Calu3 (cell line): Measurements from ENCODE around the gene RDH14. TPM values are rescaled to one million over a fixed set of nuclear protein-coding genes. Genes with fewer than 3 reads are reported as not detected.

Source experiments
- BruUV-seq: library from RNA; stranded (reverse); fragments of 400-500 nt; replicated peaks from 2 replicates; lab custom pipeline; 2021; lab: Mats Ljungman, UMichigan
- CTCF ChIA-PET: fragments of 300-600 bp; sonication (Branson Sonifier 250); formaldehyde crosslinking; loops from one replicate; lab custom pipeline; 2022; ENCODE audit warnings: antibody characterized with exemption; lab: Charles Lee
- DNase-seq: peaks from one replicate; pipeline ENCODE4 v3.0.0; 2022
- H3K27ac Mint-ChIP-seq: one replicate; pipeline ENCODE4 v1.8.0; 2022; ENCODE audit warnings: mixed read lengths; ENCODE audit not compliant: unreplicated experiment
- H3K27me3 Mint-ChIP-seq: one replicate; pipeline ENCODE4 v1.8.0; 2022; ENCODE audit warnings: mixed read lengths; ENCODE audit not compliant: unreplicated experiment
- H3K36me3 Mint-ChIP-seq: one replicate; pipeline ENCODE4 v1.8.0; 2022; ENCODE audit warnings: mild to moderate bottlenecking, moderate library complexity, mixed read lengths; ENCODE audit not compliant: insufficient read depth, unreplicated experiment
- H3K4me1 Mint-ChIP-seq: one replicate; pipeline ENCODE4 v1.8.0; 2022; ENCODE audit warnings: mild to moderate bottlenecking, low read depth, mixed read lengths; ENCODE audit not compliant: unreplicated experiment
- H3K4me3 Mint-ChIP-seq: one replicate; pipeline ENCODE4 v1.8.0; 2022; ENCODE audit warnings: mild to moderate bottlenecking, low read depth, moderate library complexity, mixed read lengths; ENCODE audit not compliant: unreplicated experiment
- H3K9me3 Mint-ChIP-seq: one replicate; pipeline ENCODE4 v1.8.0; 2022; ENCODE audit warnings: low read depth, mixed read lengths; ENCODE audit not compliant: unreplicated experiment
- CTCF ChIP-seq: fragments of 200-600 bp; IDR thresholded peaks from one replicate; pipeline ENCODE4 v1.8.0; 2022; ENCODE audit warnings: antibody characterized with exemption; ENCODE audit not compliant: unreplicated experiment
- intact Hi-C: fragments of 100-400 bp; cut with micrococcal nuclease; formaldehyde crosslinking; loops from one replicate; pipeline ENCODE4 v1.10.0; 2022; ENCODE audit not compliant: unreplicated experiment
- total RNA-seq: library from RNA; stranded (reverse); gene quantifications from 2 replicates; pipeline ENCODE4 v1.2.3, GENCODE V29; 2022

The RDH14 gene
- total RNA-seq, 1 experiment from 2014 or later: 17.1 TPM

DNA sequence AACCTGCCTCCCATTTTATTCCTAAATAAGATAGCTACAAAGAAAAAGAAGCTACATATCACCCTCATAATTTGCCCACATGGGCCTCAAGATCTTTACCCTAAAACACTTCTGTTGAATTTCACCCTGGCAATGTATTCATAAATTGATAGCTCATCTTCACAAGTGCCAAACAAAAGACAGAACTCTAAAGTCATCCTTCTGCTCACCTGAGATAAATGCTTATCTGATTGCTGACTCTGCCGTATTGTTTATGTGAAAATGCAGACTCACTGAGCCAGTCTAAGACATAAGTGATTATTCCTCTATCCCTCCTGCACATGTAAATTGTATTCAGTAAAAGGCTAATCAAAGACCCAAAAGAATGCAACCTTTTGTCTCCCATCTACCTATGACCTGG lies 2.0 kb downstream of the RDH14 start:
- peaks cover 39% of the 10 kb centered on the region for H3K36me3 Mint-ChIP-seq
- H3K27ac Mint-ChIP-seq: no peak overlapping the region
- no TSS peak for BruUV-seq
- TF ChIP-seq CTCF: no peak
- DNase-seq: no peak
- CTCF ChIA-PET: interaction anchor here (0.7 kb wide), 1 partner anchor 17 kb away, joined by 3 read pairs; no protein-coding TSS in a partner anchor
- no peaks in the 10 kb centered on the region for H3K9me3 Mint-ChIP-seq
- no peaks in the 10 kb centered on the region for H3K27me3 Mint-ChIP-seq
- intact Hi-C loops: no loop called here
- H3K4me1 Mint-ChIP-seq: peaks cover 12% of the 10 kb centered on the region
- H3K4me3 Mint-ChIP-seq: no peak overlapping the region

GRCh38 chr2:18557121-18557520 lies 3.3 kb downstream of the RDH14 start:
- TF ChIP-seq CTCF: no peak
- intact Hi-C loops: no loop called here
- H3K27ac Mint-ChIP-seq: no peak overlapping the region
- H3K4me1 Mint-ChIP-seq: peaks cover 12% of the 10 kb centered on the region
- no peaks in the 10 kb centered on the region for H3K9me3 Mint-ChIP-seq
- H3K4me3 Mint-ChIP-seq: no peak overlapping the region
- DNase-seq: no peak
- BruUV-seq: no TSS peak
- peaks cover 39% of the 10 kb centered on the region for H3K36me3 Mint-ChIP-seq
- CTCF ChIA-PET: no interaction called here
- no peaks in the 10 kb centered on the region for H3K27me3 Mint-ChIP-seq

- no peak for DNase-seq
- Mint-ChIP-seq H3K4me1 (no peaks in the 10 kb centered on the region), H3K9me3 (no peaks in the 10 kb centered on the region), H3K36me3 (peaks cover 11% of the 10 kb centered on the region), H3K4me3 (no peak overlapping the region), H3K27ac (no peak overlapping the region), H3K27me3 (no peaks in the 10 kb centered on the region)
- CTCF ChIA-PET: no interaction called here
- intact Hi-C loops: no loop called here
- no peak for TF ChIP-seq CTCF
- BruUV-seq: no TSS peak
Measured at GRCh38 chr2:18552351-18553077, 7.9 kb downstream of the RDH14 start.

DNA sequence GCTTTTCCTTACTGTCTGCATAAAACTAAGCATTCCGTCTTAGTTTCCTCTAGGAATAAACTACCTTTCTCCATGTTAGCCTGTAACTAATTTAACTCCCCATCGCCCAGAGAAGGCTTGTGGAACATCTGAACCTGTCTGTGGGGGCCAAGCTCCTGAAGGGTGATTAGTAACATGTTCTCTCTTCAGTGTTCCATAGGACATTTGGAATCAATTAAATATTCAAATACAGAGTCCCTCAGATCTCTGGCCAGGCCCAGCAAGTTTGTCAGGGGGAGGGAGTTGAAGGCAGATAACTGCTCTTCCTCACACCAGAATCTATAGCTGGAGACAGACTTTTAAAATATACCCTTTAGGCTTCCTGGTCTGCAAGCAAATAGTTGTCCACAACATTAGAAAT lies 8.8 kb downstream of the RDH14 start:
- DNase-seq: no peak
- Mint-ChIP-seq H3K4me1 (no peaks in the 10 kb centered on the region), H3K9me3 (no peaks in the 10 kb centered on the region), H3K36me3 (peaks cover 11% of the 10 kb centered on the region), H3K27ac (no peak overlapping the region), H3K4me3 (no peak overlapping the region), H3K27me3 (no peaks in the 10 kb centered on the region)
- TF ChIP-seq CTCF: no peak
- intact Hi-C loops: no loop called here
- CTCF ChIA-PET: no interaction called here
- no TSS peak for BruUV-seq
